ENCODE data around the gene FBXL16. TPM values are rescaled to one million over a fixed set of nuclear protein-coding genes. Genes with fewer than 3 reads are reported as not detected.

Gene FBXL16
- total and polyA plus RNA-seq, 2 of the 13 experiments (the other 11 are each of a cell fraction or from before 2014, with no cell fraction given): 0.22 to 2.0 TPM

- Histone ChIP-seq H3K9me3 (ENCODE audit: low read length) (no peaks in the 10 kb centered on the region), H3K27me3 (ENCODE audit: control insufficient read depth in 1 of 2, insufficient read depth in 2 of 2, low read length in 2 of 2) (no peaks in the 10 kb centered on the region), H3K79me2 (ENCODE audit: insufficient read depth, low read length) (peaks cover 3% of the 10 kb centered on the region), H3K4me1 (ENCODE audit: insufficient read depth, low read length) (peaks cover 50% of the 10 kb centered on the region), H4K20me1 (ENCODE audit: insufficient read depth, low read length) (peaks cover 5% of the 10 kb centered on the region), H3K36me3 (replicated peaks in 1 of 2; ENCODE audit: control insufficient read depth in 1 of 2, insufficient read depth in 2 of 2, low read length in 2 of 2) (no peaks in the 10 kb centered on the region), H2AFZ (ENCODE audit: low read length) (no peak overlapping the region), H3K27ac (ENCODE audit: extremely low read length, insufficient read depth, low read length) (no peak overlapping the region), H3K4me2 (ENCODE audit: low read depth, low read length) (no peak overlapping the region), H3K4me3 (replicated peaks in 1 of 3; ENCODE audit: insufficient read depth in 1 of 3, low read depth in 2 of 3, low read length in 3 of 3) (no peak overlapping the region), H3K9ac (ENCODE audit: insufficient read depth, low read depth, low read length) (no peak overlapping the region)
- 100% methylated on average over 6 of the region's 9 CpGs for WGBS (ENCODE audit: low lambda C conversion rate)
- in situ Hi-C loops (cut with HindIII; ENCODE audit: extremely low pct_ligation_motif_present, low pct_unique_long_range_greater_than_20kb) (no loop called here), intact Hi-C loops (cut with micrococcal nuclease; ENCODE audit: unreplicated experiment) (no loop called here)
- CTCF ChIA-PET (ENCODE audit: low intra/inter-chr PET ratio, low total read pairs): no interaction called here
- no peak for FAIRE-seq
- TF ChIP-seq PTBP1 (IDR thresholded peaks at IDR 0.05; ENCODE audit: low read depth, low read length, poor library complexity, severe bottlenecking): no peak
- peak; percentile 49 for TF ChIP-seq AGO1 (IDR thresholded peaks at IDR 0.05; ENCODE audit: low read depth, low read length, poor library complexity, severe bottlenecking)
- TF ChIP-seq ZNF605 (CRISPR knock-in tag; IDR thresholded peaks at IDR 0.05): no peak
- TF ChIP-seq RORA (CRISPR knock-in tag; IDR thresholded peaks at IDR 0.05): no peak
- TF ChIP-seq SP140L (CRISPR knock-in tag; IDR thresholded peaks at IDR 0.05; ENCODE audit: borderline replicate concordance): no peak
- TF ChIP-seq ZNF235 (CRISPR knock-in tag; IDR thresholded peaks at IDR 0.05; ENCODE audit: borderline replicate concordance): no peak
- TF ChIP-seq KLF12 (CRISPR knock-in tag; IDR thresholded peaks at IDR 0.05; ENCODE audit: borderline replicate concordance): no peak
- TF ChIP-seq MED1 (CRISPR knock-in tag; IDR thresholded peaks at IDR 0.05): no peak
- TF ChIP-seq SP5 (CRISPR knock-in tag; IDR thresholded peaks at IDR 0.05; ENCODE audit: borderline replicate concordance, low read depth): no peak
- no peak for DNase-seq (ENCODE audit: low spot score)
- BruUV-seq (replicated peaks): no TSS peak
- ATAC-seq: no peak
- POLR2A ChIA-PET: no interaction called here
Observed at GRCh38 chr16:718389-718788, 12.8 kb upstream of the FBXL16 start.
